ENCODE measurements around the gene WDR88. TPM values are rescaled to one million over a fixed set of nuclear protein-coding genes. Genes with fewer than 3 reads are reported as not detected.

WDR88 gene
- total RNA-seq, 4 donors from 2014 or later = not detected

- Histone ChIP-seq H3K27me3 (no peaks in the 10 kb centered on the region), H3K27ac (no peak overlapping the region), H3K4me1 (no peaks in the 10 kb centered on the region), H3K36me3 (no peaks in the 10 kb centered on the region), H3K9me3 (no peaks in the 10 kb centered on the region), H3K4me3 (no peak overlapping the region)
- no peak for TF ChIP-seq POLR2A (IDR thresholded peaks at IDR 0.05)
- TF ChIP-seq, protein P1, sequence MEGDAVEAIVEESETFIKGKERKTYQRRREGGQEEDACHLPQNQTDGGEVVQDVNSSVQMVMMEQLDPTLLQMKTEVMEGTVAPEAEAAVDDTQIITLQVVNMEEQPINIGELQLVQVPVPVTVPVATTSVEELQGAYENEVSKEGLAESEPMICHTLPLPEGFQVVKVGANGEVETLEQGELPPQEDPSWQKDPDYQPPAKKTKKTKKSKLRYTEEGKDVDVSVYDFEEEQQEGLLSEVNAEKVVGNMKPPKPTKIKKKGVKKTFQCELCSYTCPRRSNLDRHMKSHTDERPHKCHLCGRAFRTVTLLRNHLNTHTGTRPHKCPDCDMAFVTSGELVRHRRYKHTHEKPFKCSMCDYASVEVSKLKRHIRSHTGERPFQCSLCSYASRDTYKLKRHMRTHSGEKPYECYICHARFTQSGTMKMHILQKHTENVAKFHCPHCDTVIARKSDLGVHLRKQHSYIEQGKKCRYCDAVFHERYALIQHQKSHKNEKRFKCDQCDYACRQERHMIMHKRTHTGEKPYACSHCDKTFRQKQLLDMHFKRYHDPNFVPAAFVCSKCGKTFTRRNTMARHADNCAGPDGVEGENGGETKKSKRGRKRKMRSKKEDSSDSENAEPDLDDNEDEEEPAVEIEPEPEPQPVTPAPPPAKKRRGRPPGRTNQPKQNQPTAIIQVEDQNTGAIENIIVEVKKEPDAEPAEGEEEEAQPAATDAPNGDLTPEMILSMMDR (IDR thresholded peaks at IDR 0.05) = peak in 3 of 6 experiments; percentile 7 to 22 (median 9)
- DNase-seq = no peak
Measured at GRCh38 chr19:33214596-33214995, 82.7 kb downstream of the WDR88 start.

DNA sequence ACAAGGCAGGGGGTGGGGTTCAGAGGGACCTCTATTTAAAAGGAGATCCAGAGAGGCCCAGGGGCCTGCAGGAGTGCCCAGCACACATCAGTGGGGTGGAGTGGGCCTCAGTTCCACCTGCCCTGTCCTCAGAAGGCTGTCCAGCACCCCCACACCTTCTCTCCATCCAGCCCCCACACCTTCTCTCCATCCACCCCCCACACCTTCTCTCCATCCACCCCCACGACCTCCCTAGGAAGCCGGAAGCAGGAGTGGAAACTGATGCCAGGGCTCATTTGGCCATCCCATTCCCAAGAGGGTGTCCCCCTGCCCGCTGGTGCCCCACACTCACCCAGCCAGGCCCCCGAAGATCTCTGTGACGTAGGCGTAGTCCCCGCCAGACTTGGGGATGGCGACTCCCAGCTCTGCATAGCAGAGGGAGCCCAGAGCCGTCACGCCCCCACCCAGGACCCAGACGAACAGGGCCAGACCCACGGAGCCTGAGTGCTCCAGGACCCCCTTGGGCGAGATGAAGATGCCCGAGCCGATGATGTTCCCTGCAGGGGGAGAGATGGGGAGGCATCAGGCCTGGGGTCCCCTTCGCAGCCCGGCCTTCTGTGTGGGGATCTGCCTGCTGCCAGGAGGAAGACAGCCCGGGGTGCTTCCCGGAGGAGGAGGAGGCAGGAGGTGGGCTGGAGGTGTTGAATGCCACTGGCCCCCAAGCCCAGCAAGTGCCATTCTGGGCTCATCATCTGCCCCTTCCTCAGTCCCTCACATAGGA, 83.7 kb downstream of the WDR88 start:
- Histone ChIP-seq H3K36me3 (no peaks in the 10 kb centered on the region), H3K27me3 (no peaks in the 10 kb centered on the region), H3K9me3 (no peaks in the 10 kb centered on the region), H3K4me3 (no peak overlapping the region), H3K27ac (no peak overlapping the region), H3K4me1 (no peaks in the 10 kb centered on the region)
- TF ChIP-seq POLR2A (IDR thresholded peaks at IDR 0.05) = no peak
- TF ChIP-seq, protein P1 (IDR thresholded peaks at IDR 0.05) = no peak
- no peak for DNase-seq

- no peaks in the 10 kb centered on the region for H3K4me1 ChIP-seq
- H3K27ac ChIP-seq = no peak overlapping the region
- no peaks in the 10 kb centered on the region for H3K27me3 ChIP-seq
- H3K4me3 ChIP-seq = no peak overlapping the region
- no peaks in the 10 kb centered on the region for H3K9me3 ChIP-seq
- DNase-seq = no peak
- TF ChIP-seq, protein P1 (IDR thresholded peaks at IDR 0.05) = no peak
- TF ChIP-seq POLR2A (IDR thresholded peaks at IDR 0.05) = no peak
- no peaks in the 10 kb centered on the region for H3K36me3 ChIP-seq
Measured at GRCh38 chr19:33216198-33216830, 84.4 kb downstream of the WDR88 start.

- TF ChIP-seq POLR2A (IDR thresholded peaks at IDR 0.05) = no peak
- TF ChIP-seq, protein P1 (IDR thresholded peaks at IDR 0.05) = no peak
- Histone ChIP-seq H3K36me3 (no peaks in the 10 kb centered on the region), H3K4me1 (no peaks in the 10 kb centered on the region), H3K27me3 (no peaks in the 10 kb centered on the region), H3K9me3 (no peaks in the 10 kb centered on the region), H3K27ac (no peak overlapping the region), H3K4me3 (no peak overlapping the region)
- DNase-seq = no peak
Measured at GRCh38 chr19:33217881-33218280, 86.0 kb downstream of the WDR88 start.

DNA sequence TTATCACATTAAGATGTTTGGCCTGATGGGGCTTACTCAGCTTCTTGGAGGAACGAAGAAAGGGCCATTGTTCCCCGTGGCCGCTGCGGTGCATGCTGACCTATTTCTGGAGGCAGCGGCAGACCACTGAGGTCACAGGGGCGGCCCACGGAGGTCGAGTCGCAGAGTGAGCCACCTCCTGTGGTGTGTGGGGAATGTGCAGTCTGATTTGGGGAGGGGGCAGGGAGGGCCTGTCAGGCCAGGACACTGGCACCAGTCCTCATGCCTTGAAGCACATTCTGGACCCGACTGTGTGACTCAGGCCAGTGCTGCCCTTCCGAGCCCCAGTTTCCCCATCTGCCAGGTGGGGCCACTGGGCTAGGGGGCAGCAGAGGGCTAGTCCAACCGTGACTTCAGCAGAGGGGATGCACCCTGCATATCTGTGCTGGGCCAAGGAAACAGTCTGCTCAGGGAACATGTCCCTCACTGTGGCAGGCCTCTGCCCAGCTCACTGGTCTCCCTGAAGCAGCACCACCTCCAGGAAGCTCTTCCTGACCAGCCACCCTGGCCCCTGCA, 87.4 kb downstream of the WDR88 start:
- Histone ChIP-seq H3K4me3 (no peak overlapping the region), H3K27ac (no peak overlapping the region), H3K9me3 (no peaks in the 10 kb centered on the region), H3K36me3 (no peaks in the 10 kb centered on the region), H3K4me1 (no peaks in the 10 kb centered on the region), H3K27me3 (peaks cover 0 to 3% of the 10 kb centered on the region in 2 donors)
- no peak for TF ChIP-seq POLR2A (IDR thresholded peaks at IDR 0.05)
- TF ChIP-seq, protein P1 (IDR thresholded peaks at IDR 0.05) = no peak
- DNase-seq = no peak

Data from Peyer's patch (tissue), 4 donors.